ENCODE data around the gene TUBGCP6. TPM values are rescaled to one million over a fixed set of nuclear protein-coding genes. Genes with fewer than 3 reads are reported as not detected.

Gene TUBGCP6
- total and polyA plus RNA-seq, 2 donors (not counting 3 experiments of a cell fraction or from before 2014, with no cell fraction given), result 33.1 to 45.3 TPM

GRCh38 chr22:50250249-50250554, 5.4 kb upstream of the TUBGCP6 start:
- TF ChIP-seq FOS (IDR thresholded peaks at IDR 0.05; ENCODE audit: borderline replicate concordance, insufficient read depth, low read length), result no peak
- TF ChIP-seq MAX (IDR thresholded peaks at IDR 0.05; ENCODE audit: insufficient read depth, insufficient read length), result no peak
- no peak for TF ChIP-seq GATA2 (IDR thresholded peaks at IDR 0.05; ENCODE audit: insufficient read depth, insufficient read length, low read depth, low read length)
- peak; percentile 13 for TF ChIP-seq POLR2AphosphoS5 (IDR thresholded peaks at IDR 0.05; ENCODE audit: insufficient read depth, low read depth, low read length)
- no peak overlapping the region for H2AFZ ChIP-seq (ENCODE audit: low read depth, low read length)
- DNase-seq (ENCODE audit: low read depth, low spot score), result no peak
- H3K4me2 ChIP-seq (ENCODE audit: insufficient read depth, low read length), result peak overlapping the region; percentile 82
- POLR2A ChIA-PET, result interaction anchor here (0.6 kb wide), 1 partner anchor 113 kb away, joined by 5 read pairs; no protein-coding TSS in a partner anchor
- FAIRE-seq, result no peak
- BruUV-seq (replicated peaks), result no TSS peak
- intact Hi-C loops (cut with micrococcal nuclease), result no loop called here
- no peaks in the 10 kb centered on the region for H4K20me1 ChIP-seq (replicated peaks; ENCODE audit: control insufficient read depth, extremely low read depth, insufficient read depth, low read length)
- peaks cover 0 to 21% of the 10 kb centered on the region in 2 experiments for H3K36me3 ChIP-seq (ENCODE audit: control insufficient read depth in 2 of 2, extremely low read depth in 1 of 2, insufficient read depth in 2 of 2, low read length in 2 of 2)
- H3K4me3 ChIP-seq (replicated peaks in 1 of 3; ENCODE audit: insufficient read depth in 1 of 3, low read depth in 1 of 3, low read length in 3 of 3), result peak overlapping the region; percentile 73 to 74 (median 74)
- dilution Hi-C loops (cut with MboI; ENCODE audit: extremely low pct_ligation_motif_present, low sequenced_read_pairs), result no loop called here
- H3K9ac ChIP-seq (replicated peaks; ENCODE audit: extremely low read depth, insufficient read depth, low read length), result peak overlapping the region; percentile 69
- H3K27me3 ChIP-seq (ENCODE audit: control insufficient read depth in 2 of 2, insufficient read depth in 2 of 2, low read length in 2 of 2), result no peaks in the 10 kb centered on the region
- peaks cover 7% of the 10 kb centered on the region for H3K79me2 ChIP-seq (ENCODE audit: control insufficient read depth, insufficient read depth, low read length)
- peaks cover 17% of the 10 kb centered on the region for H3K4me1 ChIP-seq (ENCODE audit: control insufficient read depth, extremely low read depth, insufficient read depth, low read length)
- no peaks in the 10 kb centered on the region for H3K9me3 ChIP-seq (replicated peaks; ENCODE audit: control insufficient read depth, insufficient read depth, low read length)
- no peak overlapping the region for H3K27ac ChIP-seq (ENCODE audit: insufficient read depth, low read depth, low read length)
- CTCF ChIA-PET, result interaction anchor here (1.5 to 4.2 kb wide), 6 partner anchors 8 to 248 kb away, joined by 3 to 60 read pairs (median 20); partner anchors contain the start of genes DENND6B and MAPK12
- H3K9me1 ChIP-seq (replicated peaks; ENCODE audit: control insufficient read depth, extremely low read depth, insufficient read depth, low read length), result no peaks in the 10 kb centered on the region

GRCh38 chr22:50249341-50250248, 4.8 kb upstream of the TUBGCP6 start:
- Histone ChIP-seq H3K9ac (replicated peaks; ENCODE audit: extremely low read depth, insufficient read depth, low read length) (no peak overlapping the region), H3K9me3 (replicated peaks; ENCODE audit: control insufficient read depth, insufficient read depth, low read length) (no peaks in the 10 kb centered on the region), H3K27me3 (ENCODE audit: control insufficient read depth in 2 of 2, insufficient read depth in 2 of 2, low read length in 2 of 2) (no peaks in the 10 kb centered on the region), H3K4me3 (replicated peaks in 1 of 3; ENCODE audit: insufficient read depth in 1 of 3, low read depth in 1 of 3, low read length in 3 of 3) (no peak overlapping the region), H3K27ac (ENCODE audit: insufficient read depth, low read depth, low read length) (no peak overlapping the region), H4K20me1 (replicated peaks; ENCODE audit: control insufficient read depth, extremely low read depth, insufficient read depth, low read length) (no peaks in the 10 kb centered on the region), H3K36me3 (ENCODE audit: control insufficient read depth in 2 of 2, extremely low read depth in 1 of 2, insufficient read depth in 2 of 2, low read length in 2 of 2) (peaks cover 0 to 16% of the 10 kb centered on the region in 2 experiments), H3K79me2 (ENCODE audit: control insufficient read depth, insufficient read depth, low read length) (peaks cover 8% of the 10 kb centered on the region), H3K4me1 (ENCODE audit: control insufficient read depth, extremely low read depth, insufficient read depth, low read length) (peaks cover 17% of the 10 kb centered on the region), H3K4me2 (ENCODE audit: insufficient read depth, low read length) (peak overlapping the region; percentile 82), H2AFZ (ENCODE audit: low read depth, low read length) (no peak overlapping the region), H3K9me1 (replicated peaks; ENCODE audit: control insufficient read depth, extremely low read depth, insufficient read depth, low read length) (no peaks in the 10 kb centered on the region)
- DNase-seq (ENCODE audit: low read depth, low spot score), result no peak
- dilution Hi-C loops (cut with MboI; ENCODE audit: extremely low pct_ligation_motif_present, low sequenced_read_pairs), result no loop called here
- FAIRE-seq, result no peak
- ChIA-PET CTCF (interaction anchor here (1.5 to 4.2 kb wide), 3 partner anchors 23 to 249 kb away, joined by 3 to 60 read pairs (median 9); no protein-coding TSS in a partner anchor), POLR2A (interaction anchor here (0.6 kb wide), 1 partner anchor 114 kb away, joined by 5 read pairs; no protein-coding TSS in a partner anchor)
- intact Hi-C loops (cut with micrococcal nuclease), result no loop called here
- BruUV-seq (replicated peaks), result no TSS peak
- TF ChIP-seq CTCF (IDR thresholded peaks at IDR 0.05; ENCODE audit: extremely low read depth in 1 of 2, insufficient read depth in 1 of 2, low read depth in 1 of 2, low read length in 2 of 2) (no peak), POLR2A (IDR thresholded peaks at IDR 0.05; ENCODE audit: low read depth, low read length) (no peak), FOS (IDR thresholded peaks at IDR 0.05; ENCODE audit: borderline replicate concordance, insufficient read depth, low read length) (no peak), GATA2 (IDR thresholded peaks at IDR 0.05; ENCODE audit: insufficient read depth, insufficient read length, low read depth, low read length) (no peak), MAX (IDR thresholded peaks at IDR 0.05; ENCODE audit: insufficient read depth, insufficient read length) (no peak), MYC (IDR thresholded peaks at IDR 0.05; ENCODE audit: low read depth, low read length) (no peak), EZH2 (IDR thresholded peaks at IDR 0.05; ENCODE audit: borderline replicate concordance, low read depth, low read length, severe bottlenecking) (no peak), POLR2AphosphoS5 (IDR thresholded peaks at IDR 0.05; ENCODE audit: insufficient read depth, low read depth, low read length) (no peak), JUN (IDR thresholded peaks at IDR 0.05; ENCODE audit: borderline replicate concordance, insufficient read depth, insufficient read length, low read depth) (no peak)

All from endothelial cell of umbilical vein (primary cell).